ENCODE data around the gene PLEKHA4.

PLEKHA4 gene

DNA sequence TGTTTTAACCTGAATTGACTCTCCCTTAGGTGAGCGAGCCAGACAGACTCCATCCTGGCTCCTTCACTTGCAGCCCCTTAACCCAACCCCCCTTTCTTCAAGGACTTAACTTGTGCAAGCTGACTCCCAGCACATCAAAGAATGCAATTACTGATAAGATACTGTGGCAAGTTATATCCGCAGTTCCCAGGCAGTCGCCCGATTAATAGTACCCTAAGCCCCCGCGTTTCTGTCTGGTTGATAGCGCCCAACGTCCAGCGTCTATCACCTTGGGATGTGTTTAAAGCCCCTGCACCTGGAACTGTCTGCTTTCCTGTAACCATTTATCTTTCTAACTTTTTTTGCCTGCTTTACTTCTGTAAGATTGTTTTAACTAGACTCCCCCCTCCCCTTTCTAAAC is 38.3 kb downstream of the PLEKHA4 start:
- TF ChIP-seq, protein P1, sequence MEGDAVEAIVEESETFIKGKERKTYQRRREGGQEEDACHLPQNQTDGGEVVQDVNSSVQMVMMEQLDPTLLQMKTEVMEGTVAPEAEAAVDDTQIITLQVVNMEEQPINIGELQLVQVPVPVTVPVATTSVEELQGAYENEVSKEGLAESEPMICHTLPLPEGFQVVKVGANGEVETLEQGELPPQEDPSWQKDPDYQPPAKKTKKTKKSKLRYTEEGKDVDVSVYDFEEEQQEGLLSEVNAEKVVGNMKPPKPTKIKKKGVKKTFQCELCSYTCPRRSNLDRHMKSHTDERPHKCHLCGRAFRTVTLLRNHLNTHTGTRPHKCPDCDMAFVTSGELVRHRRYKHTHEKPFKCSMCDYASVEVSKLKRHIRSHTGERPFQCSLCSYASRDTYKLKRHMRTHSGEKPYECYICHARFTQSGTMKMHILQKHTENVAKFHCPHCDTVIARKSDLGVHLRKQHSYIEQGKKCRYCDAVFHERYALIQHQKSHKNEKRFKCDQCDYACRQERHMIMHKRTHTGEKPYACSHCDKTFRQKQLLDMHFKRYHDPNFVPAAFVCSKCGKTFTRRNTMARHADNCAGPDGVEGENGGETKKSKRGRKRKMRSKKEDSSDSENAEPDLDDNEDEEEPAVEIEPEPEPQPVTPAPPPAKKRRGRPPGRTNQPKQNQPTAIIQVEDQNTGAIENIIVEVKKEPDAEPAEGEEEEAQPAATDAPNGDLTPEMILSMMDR (IDR thresholded peaks at IDR 0.05), result no peak

DNA sequence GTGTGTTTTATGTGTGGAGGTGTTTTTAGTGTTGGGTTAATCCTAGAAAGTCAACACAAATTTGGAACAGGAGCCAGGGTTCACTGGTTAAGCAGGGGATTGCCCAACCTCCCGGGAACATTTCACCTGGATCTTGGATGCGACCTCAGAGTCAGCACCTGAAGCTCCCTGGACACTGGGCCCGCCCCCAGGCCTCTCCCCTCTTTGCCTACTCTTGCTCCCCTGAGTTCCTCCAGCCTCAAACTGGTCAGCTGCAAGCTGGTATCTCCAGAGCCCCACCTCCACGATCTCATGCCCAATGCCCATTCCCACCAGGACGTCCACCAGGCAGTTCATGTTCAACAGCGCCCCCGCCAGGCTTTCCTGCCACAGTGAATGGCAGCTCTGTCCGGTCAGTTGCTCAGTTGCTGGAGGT is 41.8 kb downstream of the PLEKHA4 start:
- TF ChIP-seq, protein P1 (IDR thresholded peaks at IDR 0.05), result peak; percentile 21; the same call in 1 of the 2 replicates

- TF ChIP-seq, protein P1 (IDR thresholded peaks at IDR 0.05), result no peak
Observed at GRCh38 chr19:48822514-48822913, 45.9 kb downstream of the PLEKHA4 start.

DNA sequence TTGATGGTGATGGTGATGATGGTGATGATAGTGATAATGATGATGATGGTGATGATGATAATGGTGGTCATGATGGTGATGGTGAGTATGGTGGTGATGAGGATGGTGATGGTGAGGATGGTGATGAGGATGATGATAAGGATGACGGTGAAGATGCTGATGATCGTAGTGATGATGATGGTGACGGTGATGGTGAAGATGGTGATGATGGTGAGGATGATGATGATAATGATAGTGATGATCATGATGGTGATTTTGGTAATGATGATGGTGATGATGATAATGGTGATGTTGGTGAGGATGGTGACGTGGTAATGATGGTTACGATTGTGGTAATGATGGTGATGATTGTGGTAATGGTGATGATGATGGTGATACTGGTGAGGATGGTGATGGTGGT is 46.8 kb downstream of the PLEKHA4 start:
- TF ChIP-seq, protein P1 (IDR thresholded peaks at IDR 0.05), result no peak

GRCh38 chr19:48819366-48819816 is 49.0 kb downstream of the PLEKHA4 start:
- TF ChIP-seq, protein P1 (IDR thresholded peaks at IDR 0.05), result no peak

DNA sequence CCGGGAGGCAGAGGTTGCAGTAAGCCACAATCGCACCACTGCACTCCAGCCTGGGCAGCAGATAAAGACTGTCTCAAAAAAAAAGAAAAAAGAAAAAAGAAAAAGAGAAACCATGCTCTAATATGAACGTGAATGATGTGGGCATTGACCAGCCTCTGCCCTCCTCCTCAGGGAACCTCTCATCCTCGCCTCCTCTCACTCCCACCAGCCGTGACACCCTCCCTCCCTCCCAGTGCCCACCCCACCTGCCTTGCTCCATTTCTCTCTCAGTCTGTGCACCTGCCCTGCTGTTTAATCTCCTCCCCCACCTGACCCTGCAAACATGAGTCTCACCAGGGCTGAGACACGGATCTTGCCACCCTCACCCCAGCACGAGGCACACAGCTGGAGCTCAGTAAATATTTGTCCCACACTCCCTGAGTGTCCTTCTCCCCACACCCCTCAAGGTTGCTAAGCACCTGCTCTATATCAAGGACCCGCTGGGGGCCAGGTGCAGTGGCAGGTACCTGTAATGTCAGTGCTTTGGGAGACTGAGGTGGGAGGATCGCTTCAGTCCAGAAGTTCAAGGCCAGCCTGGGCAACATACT is 50.1 kb downstream of the PLEKHA4 start:
- TF ChIP-seq, protein P1 (IDR thresholded peaks at IDR 0.05), result no peak

- TF ChIP-seq, protein P1 (IDR thresholded peaks at IDR 0.05), result no peak
Observed at GRCh38 chr19:48817585-48818124, 50.8 kb downstream of the PLEKHA4 start.

All from LNCAP (cell line).